Measurements from ENCODE around the gene TRAPPC2L. TPM values are rescaled to one million over a fixed set of nuclear protein-coding genes. Genes with fewer than 3 reads are reported as not detected.

TRAPPC2L gene
- total and polyA plus RNA-seq, 2 experiments from 2014 or later = 58.7 to 215 TPM

GRCh38 chr16:88906020-88906419 is 49.1 kb downstream of the TRAPPC2L start:
- TF ChIP-seq EZH2 (IDR thresholded peaks at IDR 0.05; ENCODE audit: borderline replicate concordance) (no peak), EZH2phosphoT487 (IDR thresholded peaks at IDR 0.05; ENCODE audit: low read depth, severe bottlenecking, unreplicated experiment) (no peak), CTCF (IDR thresholded peaks at IDR 0.05; ENCODE audit: poor library complexity) (no peak)
- no peak overlapping the region for H3K4me2 ChIP-seq
- H3K36me3 ChIP-seq (replicated peaks; ENCODE audit: insufficient read depth, low read depth) = no peaks in the 10 kb centered on the region
- no peak overlapping the region for H3K27ac ChIP-seq
- no peaks in the 10 kb centered on the region for H3K79me2 ChIP-seq
- no peaks in the 10 kb centered on the region for H3K4me1 ChIP-seq (ENCODE audit: insufficient read depth)
- no peaks in the 10 kb centered on the region for H3K9me2 ChIP-seq (replicated peaks; ENCODE audit: insufficient read depth)
- H3K9me3 ChIP-seq (ENCODE audit: low read depth) = no peaks in the 10 kb centered on the region
- 89% methylated on average over 15 of the region's 16 CpGs for WGBS (ENCODE audit: low lambda C conversion rate, missing lambda C conversion rate)
- H3K27me3 ChIP-seq = no peaks in the 10 kb centered on the region
- no peak overlapping the region for H3K4me3 ChIP-seq
- no peak for DNase-seq (ENCODE audit: low spot score)
- no peaks in the 10 kb centered on the region for H4K20me1 ChIP-seq (ENCODE audit: insufficient read depth, poor library complexity, severe bottlenecking)
- H2AFZ ChIP-seq = no peak overlapping the region

- no peak overlapping the region for H3K4me3 ChIP-seq
- H4K20me1 ChIP-seq (ENCODE audit: insufficient read depth, poor library complexity, severe bottlenecking) = no peaks in the 10 kb centered on the region
- TF ChIP-seq CTCF (IDR thresholded peaks at IDR 0.05; ENCODE audit: poor library complexity) = no peak
- no peak for TF ChIP-seq EZH2 (IDR thresholded peaks at IDR 0.05; ENCODE audit: borderline replicate concordance)
- no peak for TF ChIP-seq EZH2phosphoT487 (IDR thresholded peaks at IDR 0.05; ENCODE audit: low read depth, severe bottlenecking, unreplicated experiment)
- DNase-seq (ENCODE audit: low spot score) = no peak
- H3K9me2 ChIP-seq (replicated peaks; ENCODE audit: insufficient read depth) = no peaks in the 10 kb centered on the region
- no peaks in the 10 kb centered on the region for H3K27me3 ChIP-seq
- H3K9me3 ChIP-seq (ENCODE audit: low read depth) = no peaks in the 10 kb centered on the region
- H3K4me1 ChIP-seq (ENCODE audit: insufficient read depth) = no peaks in the 10 kb centered on the region
- no peak overlapping the region for H3K4me2 ChIP-seq
- H3K36me3 ChIP-seq (replicated peaks; ENCODE audit: insufficient read depth, low read depth) = no peaks in the 10 kb centered on the region
- no peaks in the 10 kb centered on the region for H3K79me2 ChIP-seq
- H3K27ac ChIP-seq = no peak overlapping the region
- WGBS (ENCODE audit: low lambda C conversion rate, missing lambda C conversion rate) = 94% methylated on average over 22 of the region's 22 CpGs
- H2AFZ ChIP-seq = no peak overlapping the region
These were observed 49.7 kb downstream of the TRAPPC2L start for GRCh38 chr16:88906535-88907105.

- 82% methylated on average over 4 of the region's 4 CpGs for WGBS (ENCODE audit: low lambda C conversion rate, missing lambda C conversion rate)
- no peak for DNase-seq (ENCODE audit: low spot score)
- no peaks in the 10 kb centered on the region for H3K4me1 ChIP-seq (ENCODE audit: insufficient read depth)
- H3K9me3 ChIP-seq (ENCODE audit: low read depth) = no peaks in the 10 kb centered on the region
- no peak overlapping the region for H2AFZ ChIP-seq
- H3K9me2 ChIP-seq (replicated peaks; ENCODE audit: insufficient read depth) = no peaks in the 10 kb centered on the region
- H3K36me3 ChIP-seq (replicated peaks; ENCODE audit: insufficient read depth, low read depth) = no peaks in the 10 kb centered on the region
- no peak overlapping the region for H3K4me2 ChIP-seq
- H4K20me1 ChIP-seq (ENCODE audit: insufficient read depth, poor library complexity, severe bottlenecking) = no peaks in the 10 kb centered on the region
- no peak overlapping the region for H3K27ac ChIP-seq
- no peaks in the 10 kb centered on the region for H3K27me3 ChIP-seq
- no peaks in the 10 kb centered on the region for H3K79me2 ChIP-seq
- H3K4me3 ChIP-seq = no peak overlapping the region
- TF ChIP-seq EZH2 (IDR thresholded peaks at IDR 0.05; ENCODE audit: borderline replicate concordance) = no peak
- TF ChIP-seq CTCF (IDR thresholded peaks at IDR 0.05; ENCODE audit: poor library complexity) = no peak
- TF ChIP-seq EZH2phosphoT487 (IDR thresholded peaks at IDR 0.05; ENCODE audit: low read depth, severe bottlenecking, unreplicated experiment) = no peak
These were observed 50.8 kb downstream of the TRAPPC2L start for GRCh38 chr16:88907768-88908167.

Data from hepatocyte (in vitro differentiated cells).